PFSK-1 (cell line): ENCODE measurements around the gene COL11A2.

Source experiments
- POLR2AphosphoS5 ChIP-seq: IDR thresholded peaks from 2 replicates; pipeline ENCODE4 v1.6.1; 2012; ENCODE audit warnings: low read depth, mild to moderate bottlenecking, control low read depth, low read length, moderate library complexity
- SIN3A ChIP-seq: IDR thresholded peaks from 2 replicates; pipeline ENCODE4 v1.6.1; 2012; ENCODE audit warnings: mild to moderate bottlenecking, low read length, moderate library complexity, borderline replicate concordance; ENCODE audit not compliant: insufficient read depth
- TAF1 ChIP-seq: IDR thresholded peaks from 2 replicates; pipeline ENCODE4 v1.6.1; 2012; ENCODE audit warnings: low read length, control low read depth, borderline replicate concordance; ENCODE audit not compliant: insufficient read depth
- TF ChIP-seq, protein P1 (sequence below), 2 experiments: IDR thresholded peaks; 2 replicates each; pipeline versions ENCODE4 v1.6.1 to v1.8.0; 2011 to 2012; ENCODE audit warnings: low read depth in 2 of 2, low read length in 2 of 2, control low read depth in 1 of 2, inconsistent platforms in 1 of 2, mild to moderate bottlenecking in 1 of 2, moderate library complexity in 1 of 2; ENCODE audit not compliant: insufficient read depth in 1 of 2

DNA sequence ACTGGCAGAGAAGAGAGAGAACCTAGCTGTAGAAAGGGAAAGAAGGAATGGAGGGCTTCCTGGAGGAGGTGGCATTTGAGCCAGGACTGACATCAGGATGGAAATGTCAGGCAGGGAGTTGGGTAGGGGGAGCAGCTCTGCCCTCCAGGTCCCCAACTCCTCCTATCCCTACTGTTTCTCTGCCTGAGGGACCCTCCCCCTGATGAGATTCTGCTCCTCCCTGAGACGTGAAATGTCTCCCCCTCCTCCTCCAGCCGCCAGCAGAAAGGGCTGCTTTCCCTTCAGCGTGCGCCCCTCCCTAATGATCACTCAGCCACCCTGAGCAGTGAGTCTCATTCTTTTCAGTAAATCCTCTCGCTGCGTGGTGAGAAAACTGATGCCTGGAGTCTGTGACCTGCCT is 75.8 kb downstream of the COL11A2 start:
- TF ChIP-seq, protein P1, sequence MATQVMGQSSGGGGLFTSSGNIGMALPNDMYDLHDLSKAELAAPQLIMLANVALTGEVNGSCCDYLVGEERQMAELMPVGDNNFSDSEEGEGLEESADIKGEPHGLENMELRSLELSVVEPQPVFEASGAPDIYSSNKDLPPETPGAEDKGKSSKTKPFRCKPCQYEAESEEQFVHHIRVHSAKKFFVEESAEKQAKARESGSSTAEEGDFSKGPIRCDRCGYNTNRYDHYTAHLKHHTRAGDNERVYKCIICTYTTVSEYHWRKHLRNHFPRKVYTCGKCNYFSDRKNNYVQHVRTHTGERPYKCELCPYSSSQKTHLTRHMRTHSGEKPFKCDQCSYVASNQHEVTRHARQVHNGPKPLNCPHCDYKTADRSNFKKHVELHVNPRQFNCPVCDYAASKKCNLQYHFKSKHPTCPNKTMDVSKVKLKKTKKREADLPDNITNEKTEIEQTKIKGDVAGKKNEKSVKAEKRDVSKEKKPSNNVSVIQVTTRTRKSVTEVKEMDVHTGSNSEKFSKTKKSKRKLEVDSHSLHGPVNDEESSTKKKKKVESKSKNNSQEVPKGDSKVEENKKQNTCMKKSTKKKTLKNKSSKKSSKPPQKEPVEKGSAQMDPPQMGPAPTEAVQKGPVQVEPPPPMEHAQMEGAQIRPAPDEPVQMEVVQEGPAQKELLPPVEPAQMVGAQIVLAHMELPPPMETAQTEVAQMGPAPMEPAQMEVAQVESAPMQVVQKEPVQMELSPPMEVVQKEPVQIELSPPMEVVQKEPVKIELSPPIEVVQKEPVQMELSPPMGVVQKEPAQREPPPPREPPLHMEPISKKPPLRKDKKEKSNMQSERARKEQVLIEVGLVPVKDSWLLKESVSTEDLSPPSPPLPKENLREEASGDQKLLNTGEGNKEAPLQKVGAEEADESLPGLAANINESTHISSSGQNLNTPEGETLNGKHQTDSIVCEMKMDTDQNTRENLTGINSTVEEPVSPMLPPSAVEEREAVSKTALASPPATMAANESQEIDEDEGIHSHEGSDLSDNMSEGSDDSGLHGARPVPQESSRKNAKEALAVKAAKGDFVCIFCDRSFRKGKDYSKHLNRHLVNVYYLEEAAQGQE (IDR thresholded peaks at IDR 0.05; ENCODE audit: insufficient read depth in 1 of 2, low read depth in 2 of 2, low read length in 2 of 2) = no peak
- no peak for TF ChIP-seq POLR2AphosphoS5
- TF ChIP-seq TAF1 = no peak
- no peak for TF ChIP-seq SIN3A
